Measurements from ENCODE around the gene LTBP3.

GRCh38 chr11:65541093-65541982 is 16.8 kb downstream of the LTBP3 start:
- peak; percentile 38 for TF ChIP-seq CTCF (IDR thresholded peaks at IDR 0.05; ENCODE audit: low read depth, low read length, poor library complexity, severe bottlenecking)
- TF ChIP-seq EZH2phosphoT487 (IDR thresholded peaks at IDR 0.05; ENCODE audit: borderline replicate concordance, low read length): no peak

Data from DOHH2 (cell line).